ENCODE measurements around the gene MX1. TPM values are rescaled to one million over a fixed set of nuclear protein-coding genes. Genes with fewer than 3 reads are reported as not detected.

MX1 gene
- total and polyA plus RNA-seq, 4 experiments from 2014 or later = 47.8 to 80.6 (median 74.5) TPM

- Mint-ChIP-seq H3K4me3 (peak overlapping the region; percentile 95 to 99 (median 98)), H3K27ac (peak overlapping the region; percentile 89 to 98 (median 96)), H3K27me3 (no peaks in the 10 kb centered on the region), H3K4me1 (peaks cover 27 to 66% (median 47%) of the 10 kb centered on the region in 4 donors), H3K36me3 (peaks cover 26 to 35% of the 10 kb centered on the region in 2 donors), H3K9me3 (no peaks in the 10 kb centered on the region)
- CTCF ChIA-PET (ENCODE audit: partially characterized antibody) = interaction anchor here (0.9 to 3.0 kb wide), 2 partner anchors 9 to 57 kb away, joined by 3 to 8 read pairs; no protein-coding TSS in a partner anchor
- Histone ChIP-seq H3K4me1 (ENCODE audit: insufficient read depth, low read length) (peaks cover 22% of the 10 kb centered on the region), H3K27me3 (ENCODE audit: insufficient read depth, low read length) (no peaks in the 10 kb centered on the region), H3K27ac (ENCODE audit: low read depth, low read length) (peak overlapping the region; percentile 88), H3K4me3 (ENCODE audit: low read length in 2 of 2) (peak overlapping the region; percentile 79 to 91), H3K36me3 (ENCODE audit: insufficient read depth, low read length) (peaks cover 3% of the 10 kb centered on the region), H3K9me3 (ENCODE audit: control insufficient read depth in 1 of 2, low read length in 2 of 2) (no peaks in the 10 kb centered on the region)
- DNase-seq = peak in 1 of 5 donors; percentile 45
- POLR2A ChIA-PET (ENCODE audit: partially characterized antibody) = interaction anchor here (1.1 to 5.2 kb wide), 5 partner anchors 23 to 65 kb away, joined by 3 to 58 read pairs (median 4); partner anchors contain the start of gene MX2
- intact Hi-C loops (cut with micrococcal nuclease) = loop anchor here (1.0 kb wide), 1 partner anchor 65 kb away; the partner anchor contains the start of gene MX2
These were observed 801 bp downstream of the MX1 start for GRCh38 chr21:41426676-41427404.

- H3K27me3 ChIP-seq (ENCODE audit: insufficient read depth, low read length) = no peaks in the 10 kb centered on the region
- no peak overlapping the region for H3K4me3 ChIP-seq (ENCODE audit: low read length in 2 of 2)
- intact Hi-C loops (cut with micrococcal nuclease) = no loop called here
- peaks cover 33 to 42% of the 10 kb centered on the region in 2 donors for H3K36me3 Mint-ChIP-seq
- no peaks in the 10 kb centered on the region for H3K27me3 Mint-ChIP-seq
- no peak overlapping the region for H3K27ac ChIP-seq (ENCODE audit: low read depth, low read length)
- H3K9me3 Mint-ChIP-seq = no peaks in the 10 kb centered on the region
- ChIA-PET POLR2A (ENCODE audit: partially characterized antibody) (interaction anchor here (1.1 to 5.2 kb wide), 5 partner anchors 22 to 66 kb away, joined by 3 to 58 read pairs (median 4); partner anchors contain the start of gene MX2), CTCF (ENCODE audit: partially characterized antibody) (interaction anchor here (3.0 kb wide), 1 partner anchor 58 kb away, joined by 8 read pairs; no protein-coding TSS in a partner anchor)
- no peak for DNase-seq
- H3K4me1 ChIP-seq (ENCODE audit: insufficient read depth, low read length) = peaks cover 22% of the 10 kb centered on the region
- peaks cover 27 to 62% (median 47%) of the 10 kb centered on the region in 4 donors for H3K4me1 Mint-ChIP-seq
- peak overlapping the region; percentile 95 to 99 (median 98) for H3K4me3 Mint-ChIP-seq
- peak overlapping the region; percentile 73 to 98 (median 91) for H3K27ac Mint-ChIP-seq
- no peaks in the 10 kb centered on the region for H3K9me3 ChIP-seq (ENCODE audit: control insufficient read depth in 1 of 2, low read length in 2 of 2)
- H3K36me3 ChIP-seq (ENCODE audit: insufficient read depth, low read length) = peaks cover 10% of the 10 kb centered on the region
These were observed 1.5 kb downstream of the MX1 start for GRCh38 chr21:41427556-41427955.

GRCh38 chr21:41428311-41428710 lies 2.3 kb downstream of the MX1 start:
- Histone ChIP-seq H3K4me1 (ENCODE audit: insufficient read depth, low read length) (peaks cover 21% of the 10 kb centered on the region), H3K4me3 (ENCODE audit: low read length in 2 of 2) (no peak overlapping the region), H3K27me3 (ENCODE audit: insufficient read depth, low read length) (no peaks in the 10 kb centered on the region), H3K27ac (ENCODE audit: low read depth, low read length) (no peak overlapping the region), H3K9me3 (ENCODE audit: control insufficient read depth in 1 of 2, low read length in 2 of 2) (no peaks in the 10 kb centered on the region), H3K36me3 (ENCODE audit: insufficient read depth, low read length) (peaks cover 17% of the 10 kb centered on the region)
- Mint-ChIP-seq H3K9me3 (peaks cover 0 to under 1% (median 0%) of the 10 kb centered on the region in 8 donors), H3K36me3 (peaks cover 40 to 49% of the 10 kb centered on the region in 2 donors), H3K4me3 (peak overlapping the region; percentile 54 to 98 (median 70)), H3K27ac (peak overlapping the region; percentile 65 to 96 (median 78)), H3K27me3 (no peaks in the 10 kb centered on the region), H3K4me1 (peaks cover 24 to 63% (median 47%) of the 10 kb centered on the region in 4 donors)
- DNase-seq = no peak
- POLR2A ChIA-PET (ENCODE audit: partially characterized antibody) = interaction anchor here (4.3 to 5.2 kb wide), 2 partner anchors 59 to 66 kb away, joined by 56 to 58 read pairs; partner anchors contain the start of gene MX2
- CTCF ChIA-PET (ENCODE audit: partially characterized antibody) = interaction anchor here (3.0 kb wide), 1 partner anchor 59 kb away, joined by 8 read pairs; no protein-coding TSS in a partner anchor
- intact Hi-C loops (cut with micrococcal nuclease) = no loop called here

GRCh38 chr21:41428847-41429246 lies 2.8 kb downstream of the MX1 start:
- H3K4me3 Mint-ChIP-seq = peak overlapping the region in 1 of 8 donors; percentile 67
- peaks cover 20 to 60% (median 44%) of the 10 kb centered on the region in 4 donors for H3K4me1 Mint-ChIP-seq
- Histone ChIP-seq H3K36me3 (ENCODE audit: insufficient read depth, low read length) (peaks cover 22% of the 10 kb centered on the region), H3K4me3 (ENCODE audit: low read length in 2 of 2) (no peak overlapping the region), H3K27ac (ENCODE audit: low read depth, low read length) (no peak overlapping the region), H3K4me1 (ENCODE audit: insufficient read depth, low read length) (peaks cover 16% of the 10 kb centered on the region), H3K27me3 (ENCODE audit: insufficient read depth, low read length) (no peaks in the 10 kb centered on the region), H3K9me3 (ENCODE audit: control insufficient read depth in 1 of 2, low read length in 2 of 2) (no peaks in the 10 kb centered on the region)
- DNase-seq = no peak
- no peaks in the 10 kb centered on the region for H3K27me3 Mint-ChIP-seq
- ChIA-PET CTCF (ENCODE audit: partially characterized antibody) (interaction anchor here (3.0 kb wide), 1 partner anchor 59 kb away, joined by 8 read pairs; no protein-coding TSS in a partner anchor), POLR2A (ENCODE audit: partially characterized antibody) (no interaction called here)
- peaks cover 46 to 54% of the 10 kb centered on the region in 2 donors for H3K36me3 Mint-ChIP-seq
- H3K9me3 Mint-ChIP-seq = peaks cover 0 to 3% (median 0%) of the 10 kb centered on the region in 8 donors
- H3K27ac Mint-ChIP-seq = peak overlapping the region in 2 of 7 donors; percentile 63 to 96
- intact Hi-C loops (cut with micrococcal nuclease) = no loop called here

GRCh38 chr21:41429305-41429704 lies 3.3 kb downstream of the MX1 start:
- Histone ChIP-seq H3K4me3 (ENCODE audit: low read length in 2 of 2) (no peak overlapping the region), H3K27me3 (ENCODE audit: insufficient read depth, low read length) (no peaks in the 10 kb centered on the region), H3K9me3 (ENCODE audit: control insufficient read depth in 1 of 2, low read length in 2 of 2) (no peaks in the 10 kb centered on the region), H3K4me1 (ENCODE audit: insufficient read depth, low read length) (peaks cover 15% of the 10 kb centered on the region), H3K36me3 (ENCODE audit: insufficient read depth, low read length) (peaks cover 27% of the 10 kb centered on the region), H3K27ac (ENCODE audit: low read depth, low read length) (no peak overlapping the region)
- DNase-seq = no peak
- H3K4me1 Mint-ChIP-seq = peaks cover 20 to 57% (median 44%) of the 10 kb centered on the region in 4 donors
- no peak overlapping the region for H3K27ac Mint-ChIP-seq
- peaks cover 0 to 5% (median under 1%) of the 10 kb centered on the region in 8 donors for H3K9me3 Mint-ChIP-seq
- H3K36me3 Mint-ChIP-seq = peaks cover 50 to 57% of the 10 kb centered on the region in 2 donors
- ChIA-PET POLR2A (ENCODE audit: partially characterized antibody) (no interaction called here), CTCF (ENCODE audit: partially characterized antibody) (interaction anchor here (3.0 kb wide), 1 partner anchor 60 kb away, joined by 8 read pairs; no protein-coding TSS in a partner anchor)
- H3K4me3 Mint-ChIP-seq = no peak overlapping the region
- intact Hi-C loops (cut with micrococcal nuclease) = no loop called here
- no peaks in the 10 kb centered on the region for H3K27me3 Mint-ChIP-seq

- Histone ChIP-seq H3K27me3 (ENCODE audit: insufficient read depth, low read length) (no peaks in the 10 kb centered on the region), H3K4me1 (ENCODE audit: insufficient read depth, low read length) (peaks cover 15% of the 10 kb centered on the region), H3K9me3 (ENCODE audit: control insufficient read depth in 1 of 2, low read length in 2 of 2) (no peaks in the 10 kb centered on the region), H3K27ac (ENCODE audit: low read depth, low read length) (no peak overlapping the region), H3K36me3 (ENCODE audit: insufficient read depth, low read length) (peaks cover 33% of the 10 kb centered on the region), H3K4me3 (ENCODE audit: low read length in 2 of 2) (no peak overlapping the region)
- Mint-ChIP-seq H3K27me3 (no peaks in the 10 kb centered on the region), H3K27ac (peak overlapping the region in 3 of 7 donors; percentile 58 to 73 (median 70)), H3K36me3 (peaks cover 57 to 64% of the 10 kb centered on the region in 2 donors), H3K4me1 (peaks cover 21 to 54% (median 40%) of the 10 kb centered on the region in 4 donors), H3K4me3 (peak overlapping the region in 1 of 8 donors; percentile 47), H3K9me3 (peaks cover 0 to 12% (median 5%) of the 10 kb centered on the region in 8 donors)
- no peak for DNase-seq
- intact Hi-C loops (cut with micrococcal nuclease) = no loop called here
- ChIA-PET POLR2A (ENCODE audit: partially characterized antibody) (no interaction called here), CTCF (ENCODE audit: partially characterized antibody) (interaction anchor here (1.6 kb wide), 1 partner anchor 12 kb away, joined by 3 read pairs; no protein-coding TSS in a partner anchor)
These were observed 4.0 kb downstream of the MX1 start for GRCh38 chr21:41429925-41430491.
